GM12875 (cell line): ENCODE results near the gene RASSF8.

Source experiments
- H3K4me3 ChIP-seq: one replicate; pipeline ENCODE4 v1.5.1; 2011; ENCODE audit warnings: low read depth, low read length, control low read depth
- TF ChIP-seq, protein P1 (sequence below): IDR thresholded peaks from 2 replicates; pipeline ENCODE4 v1.5.1; 2011; ENCODE audit warnings: low read depth, mild to moderate bottlenecking, control low read depth, inconsistent platforms, low read length, moderate library complexity, borderline replicate concordance; ENCODE audit not compliant: insufficient read depth

Gene RASSF8

DNA sequence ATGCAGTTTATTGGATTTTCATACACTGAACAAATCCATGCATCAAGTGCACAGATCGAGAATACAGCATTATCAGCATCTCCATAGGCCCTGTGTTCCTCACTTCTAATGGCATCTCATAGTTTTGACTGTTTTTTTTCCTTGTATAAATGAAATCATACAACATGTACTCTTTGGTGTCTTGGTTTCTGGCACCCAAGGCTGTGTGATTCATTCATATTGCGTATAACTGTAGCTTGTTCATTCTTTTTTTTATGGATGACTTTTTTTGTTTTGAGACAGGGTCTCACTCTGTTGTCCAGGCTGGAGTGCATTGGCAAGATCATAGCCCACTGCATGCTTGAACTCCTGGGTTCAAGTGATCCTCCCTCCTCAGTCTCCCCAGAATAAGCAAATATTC lies 14.3 kb downstream of the RASSF8 start:
- no peak overlapping the region for H3K4me3 ChIP-seq
- TF ChIP-seq, protein P1, sequence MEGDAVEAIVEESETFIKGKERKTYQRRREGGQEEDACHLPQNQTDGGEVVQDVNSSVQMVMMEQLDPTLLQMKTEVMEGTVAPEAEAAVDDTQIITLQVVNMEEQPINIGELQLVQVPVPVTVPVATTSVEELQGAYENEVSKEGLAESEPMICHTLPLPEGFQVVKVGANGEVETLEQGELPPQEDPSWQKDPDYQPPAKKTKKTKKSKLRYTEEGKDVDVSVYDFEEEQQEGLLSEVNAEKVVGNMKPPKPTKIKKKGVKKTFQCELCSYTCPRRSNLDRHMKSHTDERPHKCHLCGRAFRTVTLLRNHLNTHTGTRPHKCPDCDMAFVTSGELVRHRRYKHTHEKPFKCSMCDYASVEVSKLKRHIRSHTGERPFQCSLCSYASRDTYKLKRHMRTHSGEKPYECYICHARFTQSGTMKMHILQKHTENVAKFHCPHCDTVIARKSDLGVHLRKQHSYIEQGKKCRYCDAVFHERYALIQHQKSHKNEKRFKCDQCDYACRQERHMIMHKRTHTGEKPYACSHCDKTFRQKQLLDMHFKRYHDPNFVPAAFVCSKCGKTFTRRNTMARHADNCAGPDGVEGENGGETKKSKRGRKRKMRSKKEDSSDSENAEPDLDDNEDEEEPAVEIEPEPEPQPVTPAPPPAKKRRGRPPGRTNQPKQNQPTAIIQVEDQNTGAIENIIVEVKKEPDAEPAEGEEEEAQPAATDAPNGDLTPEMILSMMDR: no peak

DNA sequence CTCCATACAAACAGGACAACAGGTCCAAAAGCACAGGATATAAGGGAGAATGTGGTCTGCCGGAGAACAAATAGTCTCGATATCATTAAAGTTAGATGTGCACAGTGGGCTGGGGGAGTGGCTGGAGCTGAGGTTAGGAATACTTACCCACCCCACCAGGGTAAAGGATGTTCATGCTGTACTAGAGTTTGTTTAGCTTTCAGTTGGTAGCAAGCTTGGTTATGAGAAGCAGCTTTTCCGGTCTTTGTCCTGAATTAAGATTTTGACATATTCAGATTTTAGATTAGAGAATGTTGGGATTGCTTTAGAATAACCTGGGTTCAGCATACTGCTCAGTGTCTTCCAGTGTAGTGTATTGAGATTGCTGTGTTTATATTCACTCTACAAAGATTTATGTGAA lies 16.7 kb downstream of the RASSF8 start:
- TF ChIP-seq, protein P1: no peak
- H3K4me3 ChIP-seq: no peak overlapping the region

GRCh38 chr12:25975682-25976081 lies 17.2 kb downstream of the RASSF8 start:
- TF ChIP-seq, protein P1: no peak
- H3K4me3 ChIP-seq: no peak overlapping the region

DNA sequence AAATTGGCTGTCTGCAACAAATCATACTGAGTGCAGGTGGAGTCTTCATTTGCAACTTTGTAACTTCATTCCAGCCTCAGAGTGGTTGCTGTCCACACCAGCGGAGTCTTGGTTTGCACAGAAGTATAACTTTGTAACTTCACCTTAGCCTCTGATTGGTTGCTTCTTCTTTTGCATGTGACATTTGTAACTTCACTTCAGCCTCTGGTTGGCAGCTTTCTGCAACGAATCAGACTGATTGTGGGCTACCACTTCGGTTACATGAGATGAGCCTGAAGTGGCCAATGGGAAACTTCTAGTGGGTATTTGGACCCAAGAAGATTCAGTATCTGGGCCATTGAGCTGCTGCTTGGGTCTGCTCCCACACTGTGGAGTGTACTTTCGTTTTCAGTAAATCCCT lies 17.8 kb downstream of the RASSF8 start:
- TF ChIP-seq, protein P1: no peak
- H3K4me3 ChIP-seq: no peak overlapping the region

GRCh38 chr12:25977047-25977446 lies 18.6 kb downstream of the RASSF8 start:
- no peak overlapping the region for H3K4me3 ChIP-seq
- TF ChIP-seq, protein P1: no peak

DNA sequence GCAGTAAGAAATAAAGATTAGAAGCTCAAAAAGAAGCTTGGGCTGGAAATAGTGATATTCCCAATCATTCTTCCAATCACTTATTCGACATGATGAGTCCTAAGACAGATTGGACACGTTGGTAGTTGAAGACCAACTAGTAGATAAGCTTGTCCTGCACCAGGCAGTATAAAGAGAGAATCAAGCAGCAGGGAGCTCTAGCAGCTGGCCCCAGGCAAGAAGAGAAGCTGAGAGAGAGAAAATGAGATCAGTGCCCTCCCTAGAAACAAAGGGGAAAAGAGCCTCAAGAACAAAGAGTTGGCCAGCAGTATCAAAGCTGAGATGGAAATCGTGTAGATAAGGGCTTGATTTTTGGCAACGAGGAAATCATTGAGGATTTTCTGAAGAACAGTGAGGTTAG lies 20.6 kb downstream of the RASSF8 start:
- TF ChIP-seq, protein P1: no peak

DNA sequence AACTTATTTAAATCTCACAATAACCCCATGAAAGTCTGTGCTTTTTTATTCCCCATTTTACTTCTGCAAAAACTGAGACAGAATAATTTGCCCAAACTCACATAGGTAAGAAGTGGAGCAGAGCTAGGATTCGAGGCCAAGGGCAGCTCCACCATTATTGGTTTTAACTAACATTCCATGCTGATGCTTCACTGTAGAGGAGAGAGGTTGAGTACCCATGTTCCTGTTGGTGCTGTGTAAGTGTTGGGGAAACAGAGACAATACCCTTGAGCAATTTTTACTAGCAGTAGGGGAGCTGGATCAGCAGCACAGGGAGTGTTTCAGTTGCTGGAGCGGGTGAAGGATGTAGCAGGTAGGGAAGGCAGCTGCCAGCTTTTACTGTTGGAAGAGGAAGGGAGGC lies 21.1 kb downstream of the RASSF8 start:
- TF ChIP-seq, protein P1: no peak
- no peak overlapping the region for H3K4me3 ChIP-seq

More for the DNA sequence above, 20.6 kb downstream of the RASSF8 start:
- no peak overlapping the region for H3K4me3 ChIP-seq
